Gastrocnemius medialis (tissue), 4 donors: ENCODE data around the gene RAB40C.

ENCODE experiments used
- CTCF ChIP-seq, 5 experiments: fragments of 450-650 bp in 3 of 5; fragments of 200-600 bp in 2 of 5; sonication (generic) in 2 of 5; IDR thresholded peaks in 4 of 5; conservative IDR thresholded peaks in 1 of 5; 1 replicate in 4 of 5; 2 replicates in 1 of 5; pipeline ENCODE4 v1.5.1; 2016 to 2019; ENCODE audit warnings: antibody characterized with exemption in 5 of 5, mild to moderate bottlenecking in 3 of 5, moderate library complexity in 3 of 5
- POLR2A ChIP-seq, 2 donors: fragments of 450-650 bp; IDR thresholded peaks; one replicate each; pipeline ENCODE4 v1.6.1; 2017; ENCODE audit warnings: antibody characterized with exemption in 2 of 2, mild to moderate bottlenecking in 2 of 2, moderate library complexity in 2 of 2

DNA sequence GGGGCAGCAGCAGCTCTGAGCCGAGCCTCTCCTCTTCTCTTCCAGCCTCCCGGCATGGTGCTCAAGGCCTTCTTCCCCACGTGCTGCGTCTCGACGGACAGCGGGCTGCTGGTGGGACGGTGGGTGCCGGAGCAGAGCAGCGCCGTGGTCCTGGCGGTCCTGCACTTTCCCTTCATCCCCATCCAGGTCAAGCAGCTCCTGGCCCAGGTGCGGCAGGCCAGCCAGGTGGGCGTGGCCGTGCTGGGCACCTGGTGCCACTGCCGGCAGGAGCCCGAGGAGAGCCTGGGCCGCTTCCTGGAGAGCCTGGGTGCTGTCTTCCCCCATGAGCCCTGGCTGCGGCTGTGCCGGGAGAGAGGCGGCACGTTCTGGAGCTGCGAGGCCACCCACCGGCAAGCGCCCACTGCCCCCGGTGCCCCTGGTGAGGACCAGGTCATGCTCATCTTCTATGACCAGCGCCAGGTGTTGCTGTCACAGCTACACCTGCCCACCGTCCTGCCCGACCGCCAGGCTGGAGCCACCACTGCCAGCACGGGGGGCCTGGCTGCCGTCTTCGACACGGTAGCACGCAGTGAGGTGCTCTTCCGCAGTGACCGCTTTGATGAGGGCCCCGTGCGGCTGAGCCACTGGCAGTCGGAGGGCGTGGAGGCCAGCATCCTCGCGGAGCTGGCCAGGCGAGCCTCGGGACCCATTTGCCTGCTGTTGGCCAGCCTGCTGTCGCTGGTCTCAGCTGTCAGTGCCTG is 15.7 kb upstream of the RAB40C start:
- TF ChIP-seq CTCF (IDR thresholded peaks at IDR 0.05 in 4 of 5, conservative IDR thresholded peaks at IDR 0.05 in 1 of 5) (no peak), POLR2A (IDR thresholded peaks at IDR 0.05) (no peak)
